GM21526 (cell line): Measurements from ENCODE around the gene PTPRN2.

Experiments used
- ATAC-seq: cut with Tn5 transposase; IDR thresholded peaks from one replicate; pipeline ENCODE4 v1.9.1; 2021; ENCODE audit warnings: moderate library complexity; ENCODE audit not compliant: unreplicated experiment, low FRiP score

Gene PTPRN2

DNA sequence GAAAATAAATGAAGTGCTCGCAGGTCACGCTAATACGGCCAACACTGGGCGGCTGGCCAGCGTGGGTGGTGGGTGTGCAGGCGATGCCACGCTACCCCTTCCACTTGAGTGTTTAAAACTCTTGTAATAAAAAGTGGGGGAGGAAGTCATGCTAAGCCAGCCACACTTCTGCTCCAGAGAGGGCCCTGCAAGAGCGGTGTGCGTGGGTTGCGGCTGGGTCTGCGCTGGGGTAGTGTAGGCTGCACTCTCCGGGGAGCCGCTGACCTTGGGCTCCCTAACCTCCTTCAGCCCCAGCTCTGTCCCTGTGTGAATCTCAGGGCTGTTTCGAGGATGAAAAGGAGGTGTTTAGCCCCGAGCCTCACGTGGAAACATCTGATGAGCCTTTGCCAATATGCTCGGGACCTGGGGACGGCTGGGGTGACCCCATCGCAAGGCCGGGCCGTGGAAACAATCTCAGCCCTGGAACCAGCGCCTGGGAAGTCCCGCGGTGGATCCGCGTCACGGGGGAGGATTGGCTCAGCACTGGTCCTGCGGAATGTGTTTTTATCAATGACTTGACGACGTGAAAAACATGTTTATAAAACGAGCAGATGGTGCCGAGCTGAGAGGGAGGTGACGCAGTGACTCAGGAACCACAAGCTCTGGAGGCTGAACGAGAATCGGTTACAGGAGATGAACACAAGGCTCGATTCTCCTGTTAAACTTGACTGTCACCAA lies 972.4 kb downstream of the PTPRN2 start:
- ATAC-seq = no peak

DNA sequence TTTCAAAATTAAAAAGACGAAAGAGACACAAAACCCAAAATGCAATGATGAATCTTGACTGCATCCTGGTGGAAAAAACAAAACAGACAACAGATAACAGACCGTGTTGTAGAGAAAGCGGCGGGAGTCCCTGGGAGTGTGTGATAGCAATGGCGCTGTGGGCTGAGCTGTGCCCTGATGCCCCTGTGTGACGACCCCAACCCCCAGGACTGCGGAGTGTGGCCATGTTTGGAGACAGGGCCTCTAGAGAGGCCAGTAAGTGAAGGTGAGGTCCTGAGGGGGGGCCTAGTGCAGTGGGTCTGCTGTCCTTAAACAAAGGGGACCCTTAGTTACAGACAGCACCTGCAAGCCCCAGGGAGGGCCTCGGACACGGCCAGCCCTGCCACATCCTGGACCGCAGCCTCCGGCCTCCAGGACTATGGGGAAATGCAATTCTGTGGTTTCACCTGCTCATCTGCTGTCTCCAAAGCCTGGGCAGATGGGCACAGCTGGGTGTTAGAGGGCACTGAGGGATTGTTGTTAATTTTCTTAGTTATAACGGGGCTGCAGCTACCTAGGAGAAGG lies 973.1 kb downstream of the PTPRN2 start:
- no peak for ATAC-seq

DNA sequence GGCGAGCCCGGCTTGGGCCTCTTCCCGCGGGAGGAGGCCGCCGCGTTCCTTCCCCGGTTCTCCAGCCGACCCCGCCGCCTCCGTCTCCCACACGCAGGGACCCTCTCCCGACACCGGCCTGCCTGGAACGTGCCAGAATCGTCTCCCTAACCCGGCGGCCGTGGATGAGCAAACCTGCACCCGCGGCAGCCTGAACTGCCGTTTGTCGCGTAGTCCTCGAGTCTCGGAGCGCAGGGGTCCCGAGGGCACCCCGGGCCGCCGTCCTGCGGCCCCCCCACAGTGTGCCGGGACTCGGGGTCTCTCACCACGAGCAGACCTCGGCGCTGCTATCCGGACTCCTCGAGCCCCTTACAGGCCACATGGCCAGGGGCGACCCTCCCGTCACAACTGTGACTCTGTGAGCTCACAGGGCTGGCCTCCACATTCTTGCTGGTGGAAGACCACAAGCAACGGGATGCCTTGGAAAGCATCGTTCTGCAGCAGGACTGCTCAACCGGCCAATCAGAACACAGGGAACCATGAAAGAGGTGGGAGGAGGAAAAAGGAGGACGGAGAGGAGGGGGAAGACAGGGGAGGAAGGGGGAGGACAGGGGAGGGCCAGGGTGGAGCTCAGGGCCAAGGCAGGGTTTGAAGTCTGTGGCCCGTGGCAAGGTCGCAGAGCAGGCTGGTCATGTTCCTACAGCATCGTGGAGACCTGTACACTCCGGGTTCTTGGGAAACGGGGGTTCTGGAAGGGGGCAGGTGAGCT lies 973.9 kb downstream of the PTPRN2 start:
- no peak for ATAC-seq

DNA sequence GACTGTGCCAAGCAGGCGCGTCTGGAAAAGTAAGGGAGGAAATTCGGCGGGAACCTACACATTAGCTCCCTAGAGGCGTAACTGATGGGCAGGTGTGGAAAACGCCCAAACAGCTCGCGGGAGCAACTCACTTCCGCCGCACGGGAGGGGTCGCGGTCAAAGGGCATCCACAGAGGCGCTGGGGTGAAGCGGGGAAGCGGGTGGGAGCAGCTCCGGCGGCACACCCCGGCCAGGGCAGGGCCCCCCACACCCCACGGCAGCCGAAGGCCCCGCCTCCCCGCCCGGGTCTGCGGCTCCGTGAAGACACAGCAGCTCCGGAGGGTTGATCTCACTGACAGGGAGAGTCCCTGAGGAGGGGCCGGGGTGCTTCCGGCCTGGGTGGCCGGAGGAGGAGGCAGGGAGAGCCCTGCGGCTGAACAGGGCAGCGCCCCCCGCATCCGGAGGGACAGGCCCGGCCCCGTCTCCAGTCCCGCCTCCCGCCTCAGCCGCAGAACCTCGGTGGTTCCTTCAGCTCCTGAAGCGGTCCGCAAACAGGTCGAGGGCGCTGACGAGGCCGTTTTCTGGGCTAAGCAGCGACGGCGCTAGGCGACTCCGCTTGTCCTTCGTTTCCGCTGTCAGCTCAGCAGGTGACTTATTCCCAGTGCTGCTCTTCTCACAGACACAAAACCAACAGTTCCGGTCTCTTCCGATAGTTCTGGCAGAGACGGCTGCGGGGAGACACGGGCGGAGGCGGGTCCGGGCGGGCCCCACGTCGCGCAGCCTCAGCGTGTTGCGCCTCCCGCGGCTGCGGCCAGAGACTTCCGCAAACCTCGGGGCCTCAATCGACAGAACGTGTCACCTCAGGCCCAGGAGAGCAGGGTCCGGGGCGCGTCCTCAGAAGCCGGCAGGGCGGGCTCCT lies 974.7 kb downstream of the PTPRN2 start:
- ATAC-seq = no peak

DNA sequence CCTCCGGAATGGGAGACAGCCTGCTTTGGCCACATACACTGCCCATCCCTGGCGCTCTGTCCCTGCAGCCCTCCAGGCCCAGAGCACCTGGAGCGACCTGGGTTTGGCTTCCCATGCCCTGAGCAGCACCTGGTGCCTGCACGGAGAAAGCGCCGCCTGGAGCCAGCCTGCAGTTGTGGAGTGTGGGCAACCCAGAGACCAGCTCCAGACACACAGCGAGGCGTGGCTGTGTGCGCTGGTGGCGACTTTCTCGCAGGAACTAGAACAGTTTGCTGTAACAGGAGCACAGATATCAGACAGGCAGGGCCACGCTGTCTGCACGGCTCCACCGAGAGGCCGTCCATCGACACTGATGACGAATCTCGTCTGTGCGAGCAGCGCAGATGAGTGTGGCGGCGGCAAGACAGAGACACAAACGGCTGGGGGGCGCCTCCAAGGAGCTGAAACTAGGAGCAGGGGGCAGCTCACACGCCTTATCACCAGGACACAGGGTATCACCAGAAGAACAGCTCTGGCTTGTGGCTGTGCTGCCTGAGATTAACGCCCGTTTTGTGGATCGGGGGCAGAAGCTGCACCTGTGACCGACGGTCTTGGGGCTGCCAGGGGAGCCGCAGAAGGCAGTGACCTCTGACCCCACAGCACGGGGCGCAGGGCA lies 975.5 kb downstream of the PTPRN2 start:
- ATAC-seq = no peak

DNA sequence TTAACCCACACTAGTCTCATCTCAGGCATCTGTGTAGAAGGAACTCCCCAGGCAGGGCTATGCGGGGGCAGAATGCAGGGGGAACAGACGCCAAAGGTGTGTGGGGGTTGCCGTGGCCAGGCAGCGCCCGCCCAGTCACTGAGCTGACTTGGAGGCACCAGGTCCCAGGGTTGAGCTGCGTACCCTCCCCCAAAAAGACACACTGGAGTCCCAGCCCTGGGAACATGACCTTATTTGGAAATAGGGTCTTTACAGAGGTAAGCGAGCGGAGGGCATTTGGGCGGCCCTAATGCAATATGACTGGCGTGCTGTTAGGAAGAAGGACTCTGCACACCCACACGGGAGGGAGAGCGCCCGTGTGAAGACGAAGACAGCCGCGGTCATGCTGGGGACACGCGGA lies 976.3 kb downstream of the PTPRN2 start:
- ATAC-seq = no peak

DNA sequence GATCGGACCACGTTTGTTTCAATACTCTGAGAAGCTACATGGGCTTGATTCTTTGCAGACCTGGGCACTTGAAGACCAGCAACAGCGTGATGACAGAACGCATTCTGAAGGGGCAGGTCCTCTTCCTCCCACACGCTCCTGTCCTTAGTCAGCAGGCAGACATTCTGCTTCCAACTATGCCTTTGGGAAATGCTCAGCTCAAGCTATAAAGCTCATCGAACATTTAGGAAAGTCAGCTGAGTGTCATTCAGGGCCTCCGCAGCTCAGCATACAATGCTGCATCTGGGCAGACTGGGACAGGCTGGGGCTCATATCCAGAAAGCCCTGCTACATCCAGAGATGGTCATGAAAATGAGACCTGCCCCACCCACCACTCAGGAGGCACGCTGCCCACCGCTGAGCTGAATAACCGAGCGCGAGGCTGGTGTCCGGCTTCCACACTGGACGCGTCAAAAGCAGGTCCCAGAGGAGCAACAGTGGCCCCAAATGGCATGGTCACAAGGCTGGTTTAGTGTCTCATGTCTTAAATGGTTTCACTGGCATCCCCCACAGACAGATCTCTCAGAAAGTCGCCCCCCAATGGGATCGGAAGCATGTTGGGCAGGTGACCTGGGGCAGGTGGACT lies 976.8 kb downstream of the PTPRN2 start:
- no peak for ATAC-seq

DNA sequence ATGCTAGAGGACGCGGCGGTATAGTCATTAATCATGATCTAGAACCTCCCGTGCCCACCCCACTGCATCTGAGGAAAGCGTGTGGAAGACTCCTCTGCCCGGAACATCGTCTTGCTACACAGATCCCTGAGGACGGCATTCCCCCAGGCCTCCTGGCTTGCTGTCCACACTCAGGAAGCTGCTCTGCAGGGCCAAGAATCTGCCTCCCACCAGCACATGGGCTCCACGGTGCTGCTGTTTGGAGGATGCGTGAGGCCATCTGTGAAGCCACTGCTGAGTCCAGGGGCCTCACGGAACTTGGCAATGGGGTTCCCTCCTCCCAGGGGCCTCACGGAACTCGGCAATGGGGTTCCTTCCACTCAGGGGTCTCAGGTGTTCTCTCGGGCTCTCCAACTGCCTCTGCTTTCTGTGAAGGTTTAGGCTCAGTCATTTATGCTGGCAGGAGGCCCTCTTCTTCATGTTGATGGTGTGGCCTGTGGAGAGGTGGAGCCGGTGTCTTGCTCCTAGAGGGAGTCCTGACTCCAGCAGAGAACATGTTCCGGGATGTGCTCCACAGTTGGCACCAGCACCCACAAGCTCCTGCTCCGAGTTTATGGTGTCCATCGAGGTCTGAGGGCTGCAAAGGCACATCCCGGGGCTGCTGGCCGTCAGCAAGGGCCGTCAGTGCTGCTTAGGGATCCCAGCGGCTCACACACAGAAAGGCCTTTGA lies 977.5 kb downstream of the PTPRN2 start:
- no peak for ATAC-seq

DNA sequence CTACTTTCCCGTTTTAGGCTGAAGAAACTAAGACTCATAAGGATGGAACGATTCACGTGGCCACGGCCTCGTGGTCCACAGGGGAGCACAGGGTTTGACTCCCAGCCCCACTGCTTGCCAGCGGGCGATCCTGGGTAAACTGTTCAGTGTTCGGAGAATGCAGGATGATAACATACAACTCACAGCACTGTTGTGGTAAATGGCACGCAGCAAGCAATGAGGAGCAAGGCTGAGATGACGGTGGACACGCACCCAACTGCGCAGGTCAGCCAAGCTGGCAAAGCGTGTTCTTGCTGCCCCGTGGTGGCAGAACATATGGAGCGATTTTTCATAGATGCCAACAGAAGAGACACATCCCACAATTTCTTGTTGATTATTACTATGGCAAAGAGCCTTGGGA lies 978.1 kb downstream of the PTPRN2 start:
- no peak for ATAC-seq

DNA sequence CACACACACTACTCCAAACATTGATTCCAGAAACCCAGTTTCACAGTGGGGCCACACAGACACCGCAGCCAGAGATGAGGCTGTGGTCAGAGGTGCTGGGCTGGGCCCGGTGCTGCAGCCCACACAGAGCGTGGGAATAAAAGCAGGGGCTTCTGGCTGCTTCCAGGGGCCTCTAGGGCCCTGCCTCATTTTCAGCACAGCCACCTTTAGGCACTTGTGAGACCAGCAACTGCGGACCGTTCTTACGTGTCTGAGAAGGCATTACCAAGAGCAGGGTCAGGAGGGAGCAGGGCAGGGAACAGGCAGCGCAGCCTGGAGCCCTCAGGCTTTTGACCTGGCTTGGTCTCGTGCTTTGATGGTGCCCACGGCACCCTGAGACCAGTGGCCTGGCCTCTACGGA lies 980.4 kb downstream of the PTPRN2 start:
- ATAC-seq = no peak

DNA sequence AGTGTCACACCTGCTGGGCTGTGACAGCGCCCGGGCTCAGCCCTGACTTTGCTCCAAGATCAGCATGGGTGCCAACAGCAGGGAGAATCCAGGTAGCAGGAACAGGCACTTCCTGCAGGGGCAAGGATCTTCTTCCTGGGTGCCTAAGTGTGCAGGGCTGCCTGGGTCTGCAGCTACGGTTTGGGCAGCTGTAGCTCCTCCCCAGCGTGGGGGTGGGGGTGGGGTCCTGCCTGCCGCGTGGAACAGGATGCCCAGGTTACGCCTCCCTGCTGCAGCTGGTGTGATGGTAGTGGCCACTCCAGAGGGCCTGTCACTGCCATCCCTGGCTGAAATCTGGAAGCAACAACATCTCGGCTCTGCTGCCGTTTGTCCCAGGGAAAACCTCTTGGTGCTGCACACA lies 981.5 kb downstream of the PTPRN2 start:
- ATAC-seq = no peak

DNA sequence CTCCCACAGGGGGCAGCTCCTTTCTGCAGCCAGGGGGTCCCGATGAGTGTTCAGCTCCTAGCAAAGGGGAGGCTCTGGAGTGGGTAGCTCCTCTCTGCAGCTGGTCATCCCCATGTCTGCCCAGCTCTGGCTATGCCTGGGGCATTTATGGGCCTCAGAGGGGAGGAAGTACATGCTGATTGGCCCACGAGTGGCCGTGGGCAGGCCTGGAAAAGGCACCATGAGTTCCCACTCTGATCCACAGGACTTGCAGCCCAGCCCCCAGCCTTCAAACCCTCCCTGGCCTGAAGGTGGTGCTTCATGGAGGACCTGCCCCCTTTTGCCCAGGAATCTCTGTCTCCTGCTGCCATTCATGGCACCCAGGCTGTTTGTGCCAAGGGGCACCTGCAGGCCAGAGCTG lies 982.0 kb downstream of the PTPRN2 start:
- ATAC-seq = no peak

DNA sequence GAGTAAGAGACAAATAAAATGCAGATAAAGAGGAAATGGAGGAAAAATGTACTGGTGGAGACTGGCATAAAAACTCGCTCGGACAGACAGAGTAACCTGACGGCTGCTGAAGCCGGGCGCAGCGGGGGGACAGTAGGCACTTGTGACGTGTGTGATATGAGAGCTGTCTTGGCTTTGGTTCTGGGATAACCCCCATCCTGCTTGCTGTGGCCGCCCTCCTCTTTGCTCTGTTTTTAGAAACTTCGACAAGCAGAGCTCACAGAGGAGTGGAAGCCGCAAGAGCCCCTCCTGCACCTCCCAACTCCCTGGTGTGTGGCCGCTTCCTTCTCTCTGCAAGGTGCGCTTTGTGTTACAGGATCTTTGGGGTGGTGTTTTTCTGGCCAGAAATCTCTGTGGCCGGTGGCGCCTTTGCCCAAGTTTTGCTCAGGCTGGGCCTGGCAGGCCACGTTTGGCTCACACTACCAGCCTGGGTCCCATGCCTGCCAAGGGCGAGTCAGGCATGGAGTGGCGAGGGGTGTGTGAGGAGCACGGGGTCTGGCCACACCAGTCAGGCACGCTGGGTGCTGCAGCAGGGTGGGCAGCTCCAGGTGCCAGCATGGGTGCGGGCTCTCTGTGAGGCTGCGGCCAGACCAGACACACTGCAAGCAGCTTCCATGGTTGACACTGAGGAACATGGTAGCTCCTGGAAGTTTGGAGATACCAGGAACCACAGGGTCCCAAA lies 982.8 kb downstream of the PTPRN2 start:
- ATAC-seq = no peak

DNA sequence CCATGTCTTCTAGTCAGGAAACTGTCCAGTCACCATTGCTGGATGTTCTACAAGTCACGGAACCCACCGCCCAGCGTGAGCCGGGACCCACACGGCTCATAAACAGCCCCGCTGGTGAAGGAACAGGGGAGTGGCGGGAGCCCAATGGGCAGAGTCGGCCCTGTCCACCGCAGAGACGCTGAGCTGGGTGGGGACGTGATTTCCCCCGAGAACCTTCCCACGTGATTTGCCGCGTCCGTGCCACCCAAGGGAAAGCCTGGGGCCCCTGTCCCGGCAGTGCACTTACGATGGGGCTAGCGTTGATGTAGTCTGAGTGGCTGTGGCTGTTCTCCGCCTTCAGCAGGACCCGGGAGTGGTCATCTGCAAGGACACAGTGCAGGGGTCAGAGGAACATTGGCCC lies 983.9 kb downstream of the PTPRN2 start:
- no peak for ATAC-seq

DNA sequence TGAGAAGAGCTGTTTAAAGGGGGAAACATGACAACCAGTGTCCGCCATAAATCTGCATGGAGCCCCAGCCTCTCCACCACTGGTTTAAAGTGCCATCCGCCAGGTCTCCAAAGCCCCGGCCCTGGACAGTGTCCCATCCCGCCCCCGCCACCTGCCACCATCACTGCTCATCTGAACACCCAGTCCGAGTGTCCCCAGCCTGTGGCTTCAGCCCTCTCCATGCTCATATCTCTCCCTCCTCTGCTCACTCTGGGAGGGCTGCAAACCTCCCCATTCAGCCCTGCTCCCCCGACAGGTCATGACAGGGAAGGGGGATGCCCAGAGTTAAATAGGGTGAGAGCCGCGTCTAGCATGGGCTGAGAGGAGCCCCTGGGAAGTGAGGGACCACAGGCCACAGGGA lies 984.6 kb downstream of the PTPRN2 start:
- no peak for ATAC-seq

DNA sequence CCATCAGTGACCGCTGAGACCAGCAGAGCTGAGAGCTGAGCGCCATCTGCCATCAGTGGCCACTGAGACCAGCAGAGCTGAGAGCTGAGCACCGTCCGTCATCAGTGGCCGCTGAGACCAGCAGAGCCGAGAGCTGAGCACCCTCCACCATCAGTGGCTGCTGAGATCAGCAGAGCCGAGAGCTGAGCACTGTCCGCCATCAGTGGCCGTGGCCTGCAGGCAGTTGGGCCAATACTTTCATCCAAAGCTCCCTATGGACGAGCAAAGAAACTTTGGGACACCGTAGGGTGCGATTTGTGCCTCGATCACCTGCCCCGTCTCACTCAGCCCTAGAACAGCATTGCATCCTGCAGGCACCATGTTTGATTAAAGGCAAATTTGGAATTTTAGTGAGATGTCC lies 985.0 kb downstream of the PTPRN2 start:
- ATAC-seq = no peak

DNA sequence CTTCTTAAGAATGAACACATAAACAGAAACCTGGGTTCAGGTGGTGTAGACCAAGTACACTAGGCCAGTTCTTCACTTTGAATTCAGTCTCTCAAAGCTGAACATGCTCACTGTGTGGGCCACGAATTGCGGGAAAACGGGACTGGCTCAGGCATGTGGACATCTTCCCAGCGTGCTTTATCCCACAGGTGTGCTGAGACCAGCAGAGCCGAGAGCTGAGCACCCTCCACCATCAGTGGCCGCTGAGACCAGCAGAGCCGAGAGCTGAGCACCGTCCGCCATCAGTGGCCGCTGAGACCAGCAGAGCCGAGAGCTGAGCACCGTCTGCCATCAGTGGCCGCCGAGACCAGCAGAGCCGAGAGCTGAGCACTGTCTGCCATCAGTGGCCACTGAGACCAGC lies 985.5 kb downstream of the PTPRN2 start:
- ATAC-seq = no peak

DNA sequence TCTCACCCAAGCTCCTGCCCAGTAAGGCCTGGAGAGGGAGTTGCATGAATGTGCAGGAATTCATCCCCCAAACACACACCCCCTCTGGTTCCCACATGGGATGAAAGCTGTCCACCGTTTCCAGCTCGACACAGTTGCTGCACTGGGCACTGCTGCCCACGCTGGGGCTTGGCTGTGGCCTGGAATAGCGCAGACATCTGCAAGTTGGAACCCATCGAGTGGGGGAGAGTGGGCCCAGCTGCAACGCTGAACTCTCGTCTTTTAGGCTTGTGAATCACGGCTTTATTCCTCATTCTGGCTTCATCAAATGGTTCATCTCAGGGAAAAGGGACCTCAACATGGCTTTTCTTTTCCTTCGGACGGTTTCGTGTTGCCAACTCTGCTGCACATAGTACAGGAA lies 986.1 kb downstream of the PTPRN2 start:
- no peak for ATAC-seq

DNA sequence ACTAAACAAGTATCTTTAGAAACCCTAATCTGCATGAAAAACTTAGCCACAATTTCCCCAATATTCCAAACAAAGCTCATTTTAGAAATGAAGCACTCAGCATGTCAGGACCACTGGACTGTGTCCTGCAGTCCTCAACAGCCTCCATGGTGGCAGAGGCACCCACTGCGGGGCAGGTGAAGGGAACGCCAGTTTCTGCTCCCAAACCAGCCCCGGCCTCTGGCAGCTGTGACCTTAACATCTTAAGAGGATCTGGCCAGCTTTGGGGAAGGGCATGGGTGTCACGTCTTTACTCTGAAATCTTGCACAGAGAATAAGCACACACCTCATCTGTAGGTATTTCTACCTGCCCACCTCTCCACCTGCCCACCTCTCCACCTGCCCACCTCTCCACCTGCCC lies 988.1 kb downstream of the PTPRN2 start:
- ATAC-seq = no peak
